ENCODE data around the gene FLYWCH1.

FLYWCH1 gene

GRCh38 chr16:2874032-2874911 lies 37.5 kb upstream of the FLYWCH1 start:
- no peak for DNase-seq (ENCODE audit: low read depth in 2 of 2)
- no peak overlapping the region for H3K4me3 ChIP-seq (replicated peaks in 1 of 2; ENCODE audit: low read depth in 2 of 2, low read length in 2 of 2)
- TF ChIP-seq, protein P1, sequence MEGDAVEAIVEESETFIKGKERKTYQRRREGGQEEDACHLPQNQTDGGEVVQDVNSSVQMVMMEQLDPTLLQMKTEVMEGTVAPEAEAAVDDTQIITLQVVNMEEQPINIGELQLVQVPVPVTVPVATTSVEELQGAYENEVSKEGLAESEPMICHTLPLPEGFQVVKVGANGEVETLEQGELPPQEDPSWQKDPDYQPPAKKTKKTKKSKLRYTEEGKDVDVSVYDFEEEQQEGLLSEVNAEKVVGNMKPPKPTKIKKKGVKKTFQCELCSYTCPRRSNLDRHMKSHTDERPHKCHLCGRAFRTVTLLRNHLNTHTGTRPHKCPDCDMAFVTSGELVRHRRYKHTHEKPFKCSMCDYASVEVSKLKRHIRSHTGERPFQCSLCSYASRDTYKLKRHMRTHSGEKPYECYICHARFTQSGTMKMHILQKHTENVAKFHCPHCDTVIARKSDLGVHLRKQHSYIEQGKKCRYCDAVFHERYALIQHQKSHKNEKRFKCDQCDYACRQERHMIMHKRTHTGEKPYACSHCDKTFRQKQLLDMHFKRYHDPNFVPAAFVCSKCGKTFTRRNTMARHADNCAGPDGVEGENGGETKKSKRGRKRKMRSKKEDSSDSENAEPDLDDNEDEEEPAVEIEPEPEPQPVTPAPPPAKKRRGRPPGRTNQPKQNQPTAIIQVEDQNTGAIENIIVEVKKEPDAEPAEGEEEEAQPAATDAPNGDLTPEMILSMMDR (IDR thresholded peaks at IDR 0.05; ENCODE audit: low read depth, low read length): no peak

- DNase-seq (ENCODE audit: low read depth in 2 of 2): peak; percentile 79 to 84
- H3K4me3 ChIP-seq (replicated peaks in 1 of 2; ENCODE audit: low read depth in 2 of 2, low read length in 2 of 2): no peak overlapping the region
- TF ChIP-seq, protein P1 (IDR thresholded peaks at IDR 0.05; ENCODE audit: low read depth, low read length): peak; percentile 86
Observed at GRCh38 chr16:2874912-2875362, 36.8 kb upstream of the FLYWCH1 start.

DNA sequence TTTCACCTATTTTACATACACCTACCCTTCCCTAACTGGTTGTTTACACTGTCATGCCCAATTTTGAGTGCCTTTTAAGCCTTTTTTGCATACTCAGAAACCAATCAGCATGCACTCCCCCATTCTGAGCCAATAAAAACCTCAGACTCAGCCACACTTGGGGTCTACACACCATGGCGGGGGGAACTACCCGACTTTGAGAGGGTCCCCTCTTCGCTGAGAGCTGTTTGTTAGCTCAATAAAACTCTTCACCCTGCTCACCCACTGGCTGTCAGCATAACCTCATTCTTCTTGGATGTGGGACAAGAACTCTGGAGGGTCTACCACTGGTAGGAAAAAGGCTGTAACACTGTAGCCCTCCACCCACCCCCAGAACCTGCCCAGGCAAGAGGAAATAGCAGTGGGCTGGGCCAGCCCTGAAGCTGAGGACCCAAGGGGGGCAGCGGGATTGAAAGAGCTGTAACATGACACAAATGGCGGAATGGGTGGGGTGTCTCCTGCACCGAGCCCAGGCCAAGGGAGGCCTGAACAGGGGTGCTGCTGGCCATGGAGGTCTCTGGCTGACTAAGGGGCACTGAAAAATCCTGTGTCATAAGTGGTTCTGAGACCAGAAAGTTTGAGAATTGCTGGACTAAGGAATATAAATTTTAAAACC lies 31.8 kb upstream of the FLYWCH1 start:
- TF ChIP-seq, protein P1 (IDR thresholded peaks at IDR 0.05; ENCODE audit: low read depth, low read length): no peak
- H3K4me3 ChIP-seq (replicated peaks in 1 of 2; ENCODE audit: low read depth in 2 of 2, low read length in 2 of 2): no peak overlapping the region
- no peak for DNase-seq (ENCODE audit: low read depth in 2 of 2)

DNA sequence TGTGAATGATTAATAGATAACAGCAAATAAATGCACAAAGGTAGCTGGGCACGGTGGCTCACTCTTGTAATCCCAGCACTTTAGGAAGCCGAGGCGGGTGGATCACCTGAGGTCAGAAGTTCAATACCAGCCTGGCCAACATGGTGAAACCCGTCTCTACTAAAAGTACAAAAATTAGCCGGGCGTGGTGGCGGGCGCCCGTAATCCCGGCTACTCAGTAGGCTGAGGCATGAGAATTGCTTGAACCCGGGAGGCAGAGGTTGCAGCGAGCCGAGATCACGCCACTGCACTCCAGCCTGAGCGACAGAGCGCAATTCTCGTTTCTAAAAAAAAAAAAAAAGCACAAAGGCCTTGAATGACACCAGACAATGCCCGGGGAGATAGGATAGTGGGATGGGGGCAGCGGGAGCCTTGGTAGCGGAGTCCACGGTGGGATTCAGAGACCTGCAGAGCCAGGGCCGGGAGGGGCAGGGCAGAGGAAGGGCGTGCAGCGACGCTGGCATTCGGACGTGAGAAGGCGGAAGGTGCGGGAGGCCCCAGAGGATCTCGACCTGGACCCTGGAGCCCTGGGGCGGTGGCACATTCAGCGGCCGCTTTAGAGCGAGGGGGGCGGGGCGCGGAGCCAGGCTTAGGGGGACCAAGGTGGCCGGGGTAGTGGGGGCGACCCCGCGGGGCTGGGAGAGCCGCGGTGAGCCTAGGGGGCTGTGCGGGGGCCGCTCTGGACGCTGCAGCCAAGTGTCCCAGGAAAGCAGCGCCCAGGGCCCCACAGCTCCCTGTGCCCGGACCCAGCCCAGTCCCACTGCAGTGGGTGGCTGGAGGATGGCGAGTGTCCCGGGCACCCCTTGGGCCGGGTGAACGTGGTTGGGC lies 29.7 kb upstream of the FLYWCH1 start:
- DNase-seq (ENCODE audit: low read depth in 2 of 2): peak in 1 of 2 donors; percentile 21
- TF ChIP-seq, protein P1 (IDR thresholded peaks at IDR 0.05; ENCODE audit: low read depth, low read length): no peak
- H3K4me3 ChIP-seq (replicated peaks in 1 of 2; ENCODE audit: low read depth in 2 of 2, low read length in 2 of 2): peak overlapping the region; percentile 81 to 95

DNA sequence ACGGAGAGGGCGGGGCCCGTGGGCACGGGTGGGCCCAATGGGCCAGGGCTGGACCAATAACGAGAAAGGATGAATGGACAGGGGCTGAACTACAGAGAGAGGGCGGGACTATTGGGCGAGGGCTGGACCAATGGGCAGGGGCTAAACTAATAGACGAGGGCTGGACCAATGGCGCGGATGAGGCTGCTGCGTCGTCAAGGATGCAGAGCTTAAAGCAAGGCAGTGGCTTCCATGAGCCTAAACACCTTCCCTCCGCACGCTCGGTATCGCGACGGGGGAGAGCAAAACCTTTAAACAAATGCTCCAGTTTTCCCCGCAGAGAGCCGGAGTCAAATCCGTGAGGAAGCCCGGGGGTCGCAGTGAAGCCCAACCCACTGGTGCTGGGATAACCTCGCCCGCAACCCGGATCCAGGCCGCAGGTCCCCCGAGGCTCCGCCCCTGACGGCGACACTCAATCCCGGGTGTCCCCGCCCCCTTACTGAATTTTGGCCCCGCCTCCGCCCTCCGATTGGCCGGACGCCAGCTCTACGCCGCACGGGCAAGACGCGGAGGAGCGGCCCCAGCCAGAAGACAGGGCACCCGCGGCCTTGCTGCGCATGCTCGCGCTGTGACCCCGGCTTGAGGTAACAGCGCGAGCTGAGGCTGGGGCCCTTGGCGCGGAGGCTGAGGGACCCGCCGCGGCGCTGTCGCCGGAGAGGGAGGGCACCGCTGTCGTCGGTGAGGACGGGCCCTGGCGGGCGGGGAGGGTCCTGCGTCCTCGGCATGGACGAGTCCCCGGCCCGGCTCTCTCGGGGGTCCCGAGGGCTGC lies 28.9 kb upstream of the FLYWCH1 start, which contains the start of gene FLYWCH2:
Gene FLYWCH2 (plus strand): TSS at position 566 of the 808 bp plus-strand sequence. CDS start 13,235 bp downstream, outside the sequence.
- DNase-seq (ENCODE audit: low read depth in 2 of 2): peak; percentile 99
- TF ChIP-seq, protein P1 (IDR thresholded peaks at IDR 0.05; ENCODE audit: low read depth, low read length): no peak

More for the DNA sequence above, 28.9 kb upstream of the FLYWCH1 start, which contains the start of gene FLYWCH2:
- H3K4me3 ChIP-seq (replicated peaks in 1 of 2; ENCODE audit: low read depth in 2 of 2, low read length in 2 of 2): peak within 1 kb of the TSS; percentile 81 to 95
